Osteoblast (primary cell): Measurements from ENCODE around the gene ATAD3A. TPM values are rescaled to one million over a fixed set of nuclear protein-coding genes. Genes with fewer than 3 reads are reported as not detected.
"Not testable (repeated sequence)": the region's sequence is repeated elsewhere in the genome, so short reads cannot be mapped to it uniquely, and the experiment has no call there.

Source experiments
- DNase-seq: peaks from one replicate; pipeline ENCODE4 v3.0.0; 2011; ENCODE audit warnings: low spot score, mixed read lengths; ENCODE audit not compliant: insufficient read length; ENCODE audit errors: missing footprints
- H2AFZ ChIP-seq: 2 replicates; pipeline ENCODE4 v1.6.0; 2011; ENCODE audit warnings: mild to moderate bottlenecking, low read length
- H3K27ac ChIP-seq: 2 replicates; pipeline ENCODE4 v1.5.1; 2011; ENCODE audit warnings: mild to moderate bottlenecking, low read depth, low read length, moderate library complexity
- H3K27me3 ChIP-seq: 2 replicates; pipeline ENCODE4 v1.6.0; 2012; ENCODE audit warnings: mild to moderate bottlenecking, control low read depth, inconsistent platforms, low read length, moderate library complexity; ENCODE audit not compliant: insufficient read depth
- H3K36me3 ChIP-seq: 2 replicates; pipeline ENCODE4 v1.5.1; 2011; ENCODE audit warnings: mild to moderate bottlenecking, low read length, control low read depth, moderate library complexity; ENCODE audit not compliant: insufficient read depth
- H3K4me1 ChIP-seq: 2 replicates; pipeline ENCODE4 v1.5.1; 2011; ENCODE audit warnings: mild to moderate bottlenecking, low read length, control low read depth, moderate library complexity; ENCODE audit not compliant: insufficient read depth
- H3K4me2 ChIP-seq: 2 replicates; pipeline ENCODE4 v1.6.0; 2011; ENCODE audit warnings: mild to moderate bottlenecking, low read length; ENCODE audit not compliant: insufficient read depth
- H3K4me3 ChIP-seq: fragments of 200-600 bp; sonication (generic); 3 replicates; pipeline ENCODE4 v1.5.1; 2012; ENCODE audit warnings: mild to moderate bottlenecking, low read length, inconsistent platforms; ENCODE audit not compliant: insufficient read depth
- H3K79me2 ChIP-seq: 2 replicates; pipeline ENCODE4 v1.6.0; 2012; ENCODE audit warnings: mild to moderate bottlenecking, low read length, control low read depth, inconsistent platforms; ENCODE audit not compliant: insufficient read depth
- H3K9me3 ChIP-seq: 2 replicates; pipeline ENCODE4 v1.5.1; 2011; ENCODE audit warnings: low read depth, low read length, control low read depth
- H4K20me1 ChIP-seq: 2 replicates; pipeline ENCODE4 v1.6.0; 2012; ENCODE audit warnings: mild to moderate bottlenecking, low read length, control low read depth; ENCODE audit not compliant: insufficient read depth
- CTCF ChIP-seq: IDR thresholded peaks from 2 replicates; pipeline ENCODE4 v1.5.1; 2011; ENCODE audit warnings: mild to moderate bottlenecking, low read depth, low read length, moderate library complexity; ENCODE audit errors: extremely low read depth
- total RNA-seq: library from RNA; depleted of rRNA; stranded (reverse); fragments of >200 nt; gene quantifications from 2 replicates; pipeline ENCODE4 v1.2.3, GENCODE V29; 2012

Gene ATAD3A
- total RNA-seq, 1 donor, result 19.9 TPM

GRCh38 chr1:1557688-1558087 lies 45.7 kb downstream of the ATAD3A start:
- Histone ChIP-seq H4K20me1 (peaks cover 51% of the 10 kb centered on the region), H3K79me2 (peaks cover 51% of the 10 kb centered on the region), H3K4me1 (peaks cover 11% of the 10 kb centered on the region), H3K36me3 (peaks cover 24% of the 10 kb centered on the region)
- not testable (repeated sequence) for H3K9me3 ChIP-seq, H2AFZ ChIP-seq, H3K27me3 ChIP-seq, H3K4me2 ChIP-seq, H3K27ac ChIP-seq, DNase-seq, H3K4me3 ChIP-seq

GRCh38 chr1:1558591-1558990 lies 46.6 kb downstream of the ATAD3A start:
- Histone ChIP-seq H3K27me3 (no peaks in the 10 kb centered on the region), H3K79me2 (peaks cover 60% of the 10 kb centered on the region), H2AFZ (no peak overlapping the region), H3K4me3 (no peak overlapping the region), H3K4me1 (peaks cover 11% of the 10 kb centered on the region), H3K27ac (no peak overlapping the region), H3K9me3 (no peaks in the 10 kb centered on the region), H3K36me3 (peaks cover 33% of the 10 kb centered on the region), H4K20me1 (peaks cover 58% of the 10 kb centered on the region), H3K4me2 (no peak overlapping the region)
- no peak for DNase-seq
- no peak for TF ChIP-seq CTCF

GRCh38 chr1:1559066-1559465 lies 47.1 kb downstream of the ATAD3A start:
- no peak overlapping the region for H2AFZ ChIP-seq
- peaks cover 11% of the 10 kb centered on the region for H3K4me1 ChIP-seq
- H3K27ac ChIP-seq, result no peak overlapping the region
- no peak overlapping the region for H3K4me3 ChIP-seq
- no peaks in the 10 kb centered on the region for H3K27me3 ChIP-seq
- no peak overlapping the region for H3K4me2 ChIP-seq
- H3K36me3 ChIP-seq, result peaks cover 38% of the 10 kb centered on the region
- no peak for TF ChIP-seq CTCF
- H4K20me1 ChIP-seq, result peaks cover 59% of the 10 kb centered on the region
- peak; percentile 62 for DNase-seq
- peaks cover 61% of the 10 kb centered on the region for H3K79me2 ChIP-seq
- no peaks in the 10 kb centered on the region for H3K9me3 ChIP-seq

- H4K20me1 ChIP-seq, result peaks cover 58% of the 10 kb centered on the region
- peaks cover under 1% of the 10 kb centered on the region for H3K4me1 ChIP-seq
- TF ChIP-seq CTCF, result no peak
- DNase-seq, result no peak
- no peak overlapping the region for H3K4me2 ChIP-seq
- no peaks in the 10 kb centered on the region for H3K9me3 ChIP-seq
- peaks cover 45% of the 10 kb centered on the region for H3K36me3 ChIP-seq
- peaks cover 67% of the 10 kb centered on the region for H3K79me2 ChIP-seq
- no peak overlapping the region for H3K4me3 ChIP-seq
- H3K27me3 ChIP-seq, result no peaks in the 10 kb centered on the region
- H2AFZ ChIP-seq, result no peak overlapping the region
- no peak overlapping the region for H3K27ac ChIP-seq
Measured at GRCh38 chr1:1560178-1560577, 48.2 kb downstream of the ATAD3A start.
